ENCODE measurements around the gene IGF1R.
A peak's percentile ranks its signal among the peaks of the same experiment; 100 is the strongest.

Gene IGF1R

GRCh38 chr15:98830034-98830634, 181.8 kb downstream of the IGF1R start:
- DNase-seq (ENCODE audit: low read depth), result no peak

- no peak for DNase-seq (ENCODE audit: low read depth)
Measured at GRCh38 chr15:98834976-98835375, 186.6 kb downstream of the IGF1R start.

GRCh38 chr15:98835876-98836275, 187.5 kb downstream of the IGF1R start:
- DNase-seq (ENCODE audit: low read depth), result no peak

- DNase-seq (ENCODE audit: low read depth), result no peak
Measured at GRCh38 chr15:98838387-98839259, 190.3 kb downstream of the IGF1R start.

- DNase-seq (ENCODE audit: low read depth), result no peak
Measured at GRCh38 chr15:98840053-98840452, 191.7 kb downstream of the IGF1R start.

- DNase-seq (ENCODE audit: low read depth), result no peak
Measured at GRCh38 chr15:98841419-98841970, 193.2 kb downstream of the IGF1R start.

GRCh38 chr15:98842192-98842972, 194.0 kb downstream of the IGF1R start:
- no peak for DNase-seq (ENCODE audit: low read depth)

- no peak for DNase-seq (ENCODE audit: low read depth)
Measured at GRCh38 chr15:98842973-98843285, 194.6 kb downstream of the IGF1R start.

- DNase-seq (ENCODE audit: low read depth), result no peak
Measured at GRCh38 chr15:98843844-98844243, 195.5 kb downstream of the IGF1R start.

GRCh38 chr15:98844261-98844660, 195.9 kb downstream of the IGF1R start:
- no peak for DNase-seq (ENCODE audit: low read depth)

GRCh38 chr15:98845138-98845884, 197.0 kb downstream of the IGF1R start:
- DNase-seq (ENCODE audit: low read depth), result no peak

GRCh38 chr15:98850961-98851572, 202.7 kb downstream of the IGF1R start:
- peak; percentile 52 for DNase-seq (ENCODE audit: low read depth)

- DNase-seq (ENCODE audit: low read depth), result peak; percentile 43
Measured at GRCh38 chr15:98853161-98853560, 204.8 kb downstream of the IGF1R start.

GRCh38 chr15:98853617-98854420, 205.5 kb downstream of the IGF1R start:
- DNase-seq (ENCODE audit: low read depth), result no peak

GRCh38 chr15:98854496-98854895, 206.2 kb downstream of the IGF1R start:
- DNase-seq (ENCODE audit: low read depth), result no peak

GRCh38 chr15:98855067-98855814, 206.9 kb downstream of the IGF1R start:
- no peak for DNase-seq (ENCODE audit: low read depth)

- DNase-seq (ENCODE audit: low read depth), result no peak
Measured at GRCh38 chr15:98855815-98856531, 207.6 kb downstream of the IGF1R start.

- DNase-seq (ENCODE audit: low read depth), result no peak
Measured at GRCh38 chr15:98856532-98856907, 208.2 kb downstream of the IGF1R start.

- no peak for DNase-seq (ENCODE audit: low read depth)
Measured at GRCh38 chr15:98858610-98859023, 210.3 kb downstream of the IGF1R start.

Data from activated gamma-delta T cell treated with anti-CD3 and anti-CD28 coated beads, Interleukin-2, amount 50 U/mL, for 16 hours (primary cell).